ENCODE data around the gene SORCS2. TPM values are rescaled to one million over a fixed set of nuclear protein-coding genes. Genes with fewer than 3 reads are reported as not detected.

Gene SORCS2
- total RNA-seq, 1 experiment from 2014 or later, result 4.1 TPM

- Histone ChIP-seq H3K9ac (ENCODE audit: low read length) (no peak overlapping the region), H2AFZ (ENCODE audit: low read length) (no peak overlapping the region), H3K27me3 (ENCODE audit: low read length) (no peaks in the 10 kb centered on the region), H4K20me1 (ENCODE audit: low read length) (no peaks in the 10 kb centered on the region), H3K4me2 (ENCODE audit: low read length) (no peak overlapping the region), H3F3A (ENCODE audit: low read length, unreplicated experiment) (no peaks in the 10 kb centered on the region), H3K79me2 (ENCODE audit: low read length) (no peaks in the 10 kb centered on the region), H3K4me3 (ENCODE audit: low read length) (no peak overlapping the region), H3K9me2 (replicated peaks; ENCODE audit: low read length) (no peaks in the 10 kb centered on the region), H3K36me3 (ENCODE audit: low read depth, low read length) (no peaks in the 10 kb centered on the region), H3K4me1 (ENCODE audit: insufficient read depth, low read length) (peaks cover 15% of the 10 kb centered on the region), H3K27ac (ENCODE audit: low read length) (no peak overlapping the region), H3K9me3 (ENCODE audit: low read length) (no peaks in the 10 kb centered on the region)
- ATAC-seq (no peak), DNase-seq (no peak)
- CTCF ChIA-PET, result no interaction called here
- TF ChIP-seq EZH2 (IDR thresholded peaks at IDR 0.05; ENCODE audit: low read length, unreplicated experiment), result no peak
- TF ChIP-seq CTCF (conservative IDR thresholded peaks at IDR 0.05; ENCODE audit: low read depth, low read length), result no peak
- no peak for TF ChIP-seq EZH2phosphoT487 (IDR thresholded peaks at IDR 0.05; ENCODE audit: borderline replicate concordance, low read length)
- no TSS peak for BruUV-seq (replicated peaks)
- intact Hi-C loops (cut with micrococcal nuclease), result no loop called here
- POLR2A ChIA-PET (ENCODE audit: unreplicated experiment), result no interaction called here
Measured at GRCh38 chr4:7330031-7330596, 137.8 kb downstream of the SORCS2 start.

DNA sequence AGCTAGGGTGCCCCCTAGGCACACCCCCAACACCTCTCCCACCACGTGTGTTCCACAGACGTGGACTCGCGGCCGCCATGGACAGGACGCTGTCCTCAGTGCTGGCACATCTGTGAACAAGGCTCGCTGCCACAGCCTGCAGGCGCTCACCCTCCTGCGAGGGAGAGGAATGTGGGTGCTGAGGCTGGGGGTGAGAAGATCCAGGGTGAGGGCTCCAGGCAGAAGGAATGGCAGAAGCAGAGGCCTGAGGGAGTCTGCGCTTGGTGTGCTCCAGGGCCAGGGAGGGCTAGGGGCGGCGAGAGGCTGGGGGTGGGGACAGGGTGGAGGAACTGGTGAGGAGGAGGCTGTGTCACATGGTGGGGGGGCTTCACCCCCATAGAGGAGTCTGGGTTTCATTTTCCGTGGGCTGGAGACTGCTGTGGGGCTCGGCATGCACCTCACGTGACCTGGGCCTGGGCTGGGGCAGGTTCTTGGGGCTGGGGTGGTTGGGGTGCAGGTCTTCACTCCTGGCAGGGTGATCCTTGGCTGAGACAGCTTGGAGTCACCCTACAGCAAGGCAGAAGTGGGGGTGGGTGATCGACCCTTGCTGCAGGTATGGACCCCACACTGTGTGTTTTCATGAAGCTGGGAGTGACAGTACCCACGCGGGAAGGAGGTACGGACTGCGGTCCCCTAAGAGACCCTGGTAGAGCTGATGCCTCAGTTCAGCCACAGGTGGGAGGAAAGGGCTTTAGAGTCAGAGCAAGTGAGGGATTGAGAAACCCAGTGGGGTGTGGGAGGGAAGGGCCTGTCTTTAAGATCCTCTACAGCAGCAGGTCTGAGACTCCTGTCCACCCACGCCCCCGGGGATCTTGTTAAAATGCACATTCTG lies 138.7 kb downstream of the SORCS2 start:
- Histone ChIP-seq H3K9me3 (ENCODE audit: low read length) (no peaks in the 10 kb centered on the region), H3K36me3 (ENCODE audit: low read depth, low read length) (no peaks in the 10 kb centered on the region), H3K79me2 (ENCODE audit: low read length) (no peaks in the 10 kb centered on the region), H3K27me3 (ENCODE audit: low read length) (no peaks in the 10 kb centered on the region), H4K20me1 (ENCODE audit: low read length) (no peaks in the 10 kb centered on the region), H2AFZ (ENCODE audit: low read length) (no peak overlapping the region), H3K4me3 (ENCODE audit: low read length) (no peak overlapping the region), H3K9me2 (replicated peaks; ENCODE audit: low read length) (no peaks in the 10 kb centered on the region), H3K4me2 (ENCODE audit: low read length) (no peak overlapping the region), H3K9ac (ENCODE audit: low read length) (no peak overlapping the region), H3F3A (ENCODE audit: low read length, unreplicated experiment) (no peaks in the 10 kb centered on the region), H3K4me1 (ENCODE audit: insufficient read depth, low read length) (peaks cover 15% of the 10 kb centered on the region), H3K27ac (ENCODE audit: low read length) (no peak overlapping the region)
- intact Hi-C loops (cut with micrococcal nuclease), result no loop called here
- DNase-seq (no peak), ATAC-seq (no peak)
- TF ChIP-seq EZH2 (IDR thresholded peaks at IDR 0.05; ENCODE audit: low read length, unreplicated experiment), result no peak
- ChIA-PET CTCF (no interaction called here), POLR2A (ENCODE audit: unreplicated experiment) (interaction anchor here (0.5 kb wide), 1 partner anchor 15 kb away, joined by 3 read pairs; no protein-coding TSS in a partner anchor)
- BruUV-seq (replicated peaks), result no TSS peak

- H3K79me2 ChIP-seq (ENCODE audit: low read length), result no peaks in the 10 kb centered on the region
- no peaks in the 10 kb centered on the region for H3K9me3 ChIP-seq (ENCODE audit: low read length)
- H4K20me1 ChIP-seq (ENCODE audit: low read length), result no peaks in the 10 kb centered on the region
- POLR2A ChIA-PET (ENCODE audit: unreplicated experiment), result no interaction called here
- no peak overlapping the region for H3K9ac ChIP-seq (ENCODE audit: low read length)
- no peaks in the 10 kb centered on the region for H3K27me3 ChIP-seq (ENCODE audit: low read length)
- no peak overlapping the region for H2AFZ ChIP-seq (ENCODE audit: low read length)
- no peak overlapping the region for H3K4me2 ChIP-seq (ENCODE audit: low read length)
- TF ChIP-seq EZH2 (IDR thresholded peaks at IDR 0.05; ENCODE audit: low read length, unreplicated experiment), result no peak
- TF ChIP-seq CTCF (conservative IDR thresholded peaks at IDR 0.05; ENCODE audit: low read depth, low read length), result no peak
- no peak for TF ChIP-seq EZH2phosphoT487 (IDR thresholded peaks at IDR 0.05; ENCODE audit: borderline replicate concordance, low read length)
- CTCF ChIA-PET, result no interaction called here
- intact Hi-C loops (cut with micrococcal nuclease), result no loop called here
- H3K36me3 ChIP-seq (ENCODE audit: low read depth, low read length), result no peaks in the 10 kb centered on the region
- BruUV-seq (replicated peaks), result no TSS peak
- no peak overlapping the region for H3K4me3 ChIP-seq (ENCODE audit: low read length)
- no peaks in the 10 kb centered on the region for H3K9me2 ChIP-seq (replicated peaks; ENCODE audit: low read length)
- H3K27ac ChIP-seq (ENCODE audit: low read length), result no peak overlapping the region
- H3K4me1 ChIP-seq (ENCODE audit: insufficient read depth, low read length), result peaks cover 15% of the 10 kb centered on the region
- H3F3A ChIP-seq (ENCODE audit: low read length, unreplicated experiment), result no peaks in the 10 kb centered on the region
- no peak for ATAC-seq
- no peak for DNase-seq
Measured at GRCh38 chr4:7331682-7332000, 139.3 kb downstream of the SORCS2 start.

All from PC-3 (cell line).